T-helper 9 cell (primary cell): ENCODE results near the gene KRTAP5-3.

ENCODE experiments used
- DNase-seq: peaks from one replicate; pipeline ENCODE4 v3.0.0-alpha.2; 2020

Gene KRTAP5-3

GRCh38 chr11:1642288-1643145 lies 34.3 kb upstream of the KRTAP5-3 start:
- no peak for DNase-seq

GRCh38 chr11:1641096-1641495 lies 32.8 kb upstream of the KRTAP5-3 start:
- DNase-seq: no peak

GRCh38 chr11:1640076-1640946 lies 32.0 kb upstream of the KRTAP5-3 start:
- DNase-seq: peak; percentile 35

GRCh38 chr11:1639666-1640065 lies 31.4 kb upstream of the KRTAP5-3 start:
- no peak for DNase-seq

GRCh38 chr11:1639102-1639620 lies 30.9 kb upstream of the KRTAP5-3 start:
- DNase-seq: no peak

GRCh38 chr11:1638344-1638743 lies 30.1 kb upstream of the KRTAP5-3 start:
- DNase-seq: no peak

GRCh38 chr11:1637628-1638027 lies 29.4 kb upstream of the KRTAP5-3 start:
- DNase-seq: no peak

GRCh38 chr11:1636291-1636950 lies 28.2 kb upstream of the KRTAP5-3 start:
- DNase-seq: no peak

- DNase-seq: no peak
These were observed 25.6 kb upstream of the KRTAP5-3 start for GRCh38 chr11:1633864-1634263.

GRCh38 chr11:1632053-1632714 lies 23.9 kb upstream of the KRTAP5-3 start:
- DNase-seq: no peak

- no peak for DNase-seq
These were observed 22.9 kb upstream of the KRTAP5-3 start for GRCh38 chr11:1631066-1631568.

GRCh38 chr11:1630271-1630670 lies 22.0 kb upstream of the KRTAP5-3 start:
- DNase-seq: no peak

- DNase-seq: no peak
These were observed 21.3 kb upstream of the KRTAP5-3 start, which contains the start of gene KRTAP5-5 for GRCh38 chr11:1629326-1630185. TSS of gene KRTAP5-5 (plus strand) at chr11:1629775. CDS start at chr11:1629841, 66 bp downstream.

GRCh38 chr11:1628506-1629325 lies 20.5 kb upstream of the KRTAP5-3 start:
- peak; percentile 65 for DNase-seq

GRCh38 chr11:1625541-1625940 lies 17.3 kb upstream of the KRTAP5-3 start:
- DNase-seq: no peak

- no peak for DNase-seq
These were observed 16.4 kb upstream of the KRTAP5-3 start for GRCh38 chr11:1624621-1625020.

GRCh38 chr11:1623716-1624115 lies 15.5 kb upstream of the KRTAP5-3 start:
- DNase-seq: no peak

GRCh38 chr11:1622086-1622485 lies 13.8 kb upstream of the KRTAP5-3 start, which contains the start of gene KRTAP5-4:
TSS of gene KRTAP5-4 (minus strand) at chr11:1622138. CDS start at chr11:1622093, 45 bp downstream.
- no peak for DNase-seq

- no peak for DNase-seq
These were observed 11.2 kb upstream of the KRTAP5-3 start for GRCh38 chr11:1619449-1619848.

- DNase-seq: no peak
These were observed 10.0 kb upstream of the KRTAP5-3 start for GRCh38 chr11:1618231-1618630.
